NT2/D1 (cell line): Measurements from ENCODE around the gene TRABD2B.

ENCODE experiments used
- YY1 ChIP-seq: IDR thresholded peaks from 2 replicates; pipeline ENCODE4 v1.6.1; 2011; ENCODE audit not compliant: insufficient read length, insufficient read depth
- ZNF274 ChIP-seq: IDR thresholded peaks from 2 replicates; pipeline ENCODE4 v1.6.1; 2011; ENCODE audit warnings: mild to moderate bottlenecking, low read depth, low read length

GRCh38 chr1:47886141-47886540, 111.0 kb downstream of the TRABD2B start:
- TF ChIP-seq YY1 (no peak), ZNF274 (no peak)
